Activated CD4-positive, alpha-beta T cell treated with anti-CD3 and anti-CD28 coated beads for 36 hours (primary cell): Measurements from ENCODE around the gene ITIH6. TPM values are rescaled to one million over a fixed set of nuclear protein-coding genes. Genes with fewer than 3 reads are reported as not detected.
A peak's percentile ranks its signal among the peaks of the same experiment; 100 is the strongest.
"Not testable (repeated sequence)": the region's sequence is repeated elsewhere in the genome, so short reads cannot be mapped to it uniquely, and the experiment has no call there.

Experiments used
- ATAC-seq: fragments of 200-7000 bp; cut with Tn5 transposase; one replicate; pipeline ENCODE4 v1.10.0; 2021; ENCODE audit warnings: mild to moderate bottlenecking, moderate library complexity
- CTCF ChIA-PET: fragments of 350-600 bp; sonication (Branson Sonifier 250); formaldehyde crosslinking; loops from one replicate; lab custom pipeline; 2021; ENCODE audit warnings: antibody characterized with exemption; lab: Charles Lee
- POLR2A ChIA-PET: fragments of 350-600 bp; sonication (Branson Sonifier 250); formaldehyde crosslinking; loops from one replicate; lab custom pipeline; 2021; ENCODE audit warnings: antibody characterized with exemption, inconsistent platforms; lab: Charles Lee
- DNase-seq: peaks from one replicate; pipeline ENCODE4 v3.0.0-alpha.2; 2020
- H3K27ac Mint-ChIP-seq: one replicate; pipeline ENCODE4 v1.8.0; 2021; ENCODE audit warnings: mixed read lengths
- H3K27me3 Mint-ChIP-seq: one replicate; pipeline ENCODE4 v1.8.0; 2021; ENCODE audit warnings: mixed read lengths
- H3K36me3 Mint-ChIP-seq: one replicate; pipeline ENCODE4 v1.8.0; 2021; ENCODE audit warnings: low read depth, mixed read lengths
- H3K4me1 Mint-ChIP-seq: one replicate; pipeline ENCODE4 v1.8.0; 2021; ENCODE audit warnings: mixed read lengths
- H3K4me3 Mint-ChIP-seq: one replicate; pipeline ENCODE4 v1.8.0; 2021; ENCODE audit warnings: mild to moderate bottlenecking, moderate library complexity, mixed read lengths
- H3K9me3 Mint-ChIP-seq: one replicate; pipeline ENCODE4 v1.8.0; 2021; ENCODE audit warnings: low read depth, mixed read lengths
- intact Hi-C, 2 experiments: fragments of 100-400 bp; cut with DNase I in 1 of 2; cut with micrococcal nuclease in 1 of 2; formaldehyde crosslinking; loops; one replicate each; pipeline versions ENCODE4 v1.14.2 to v1.15.1; 2022 to 2024; cut with DNase I, micrococcal nuclease
- total RNA-seq, 2 experiments: library from RNA; stranded (reverse); gene quantifications; one replicate each; pipeline ENCODE4 v1.2.3, GENCODE V29; 2021

Gene ITIH6
- total RNA-seq, 2 experiments from 2014 or later: not detected

GRCh38 chrX:54799046-54799445 is 991 bp upstream of the ITIH6 start:
- H3K27me3 Mint-ChIP-seq: no peaks in the 10 kb centered on the region
- DNase-seq (no peak), ATAC-seq (no peak)
- no peaks in the 10 kb centered on the region for H3K9me3 Mint-ChIP-seq
- no peaks in the 10 kb centered on the region for H3K36me3 Mint-ChIP-seq
- no peak overlapping the region for H3K4me3 Mint-ChIP-seq
- ChIA-PET POLR2A (no interaction called here), CTCF (no interaction called here)
- no peak overlapping the region for H3K27ac Mint-ChIP-seq
- intact Hi-C loops: no loop called here
- H3K4me1 Mint-ChIP-seq: no peaks in the 10 kb centered on the region

GRCh38 chrX:54794795-54795194 is 3.3 kb downstream of the ITIH6 start:
- H3K27me3 Mint-ChIP-seq: no peaks in the 10 kb centered on the region
- ChIA-PET POLR2A (no interaction called here), CTCF (no interaction called here)
- DNase-seq (no peak), ATAC-seq (no peak)
- H3K27ac Mint-ChIP-seq: no peak overlapping the region
- no peak overlapping the region for H3K4me3 Mint-ChIP-seq
- H3K36me3 Mint-ChIP-seq: no peaks in the 10 kb centered on the region
- H3K9me3 Mint-ChIP-seq: no peaks in the 10 kb centered on the region
- H3K4me1 Mint-ChIP-seq: no peaks in the 10 kb centered on the region
- intact Hi-C loops: no loop called here

GRCh38 chrX:54794028-54794427 is 4.0 kb downstream of the ITIH6 start:
- no peaks in the 10 kb centered on the region for H3K9me3 Mint-ChIP-seq
- ChIA-PET CTCF (no interaction called here), POLR2A (no interaction called here)
- intact Hi-C loops: no loop called here
- no peak overlapping the region for H3K27ac Mint-ChIP-seq
- DNase-seq: no peak
- no peaks in the 10 kb centered on the region for H3K4me1 Mint-ChIP-seq
- H3K27me3 Mint-ChIP-seq: no peaks in the 10 kb centered on the region
- no peak overlapping the region for H3K4me3 Mint-ChIP-seq
- no peak for ATAC-seq
- no peaks in the 10 kb centered on the region for H3K36me3 Mint-ChIP-seq

- H3K4me3 Mint-ChIP-seq, ATAC-seq, H3K4me1 Mint-ChIP-seq, DNase-seq, H3K27ac Mint-ChIP-seq, H3K27me3 Mint-ChIP-seq, H3K36me3 Mint-ChIP-seq, CTCF ChIA-PET, H3K9me3 Mint-ChIP-seq, POLR2A ChIA-PET: not testable (repeated sequence)
- intact Hi-C loops: loop anchor here in 1 of 2 experiments (5.0 to 10.0 kb wide), 3 partner anchors 147 to 545 kb away; no protein-coding TSS in a partner anchor
These were observed 8.7 kb downstream of the ITIH6 start for GRCh38 chrX:54789405-54789804.

GRCh38 chrX:54788446-54788845 is 9.6 kb downstream of the ITIH6 start:
- intact Hi-C loops: loop anchor here in 1 of 2 experiments (5.0 to 10.0 kb wide), 3 partner anchors 146 to 544 kb away; no protein-coding TSS in a partner anchor
- no peaks in the 10 kb centered on the region for H3K27me3 Mint-ChIP-seq
- CTCF ChIA-PET: no interaction called here

GRCh38 chrX:54786967-54787366 is 11.1 kb downstream of the ITIH6 start:
- Mint-ChIP-seq H3K4me1 (no peaks in the 10 kb centered on the region), H3K27me3 (no peaks in the 10 kb centered on the region), H3K27ac (no peak overlapping the region), H3K36me3 (no peaks in the 10 kb centered on the region), H3K4me3 (no peak overlapping the region), H3K9me3 (no peaks in the 10 kb centered on the region)
- DNase-seq (peak; percentile 58), ATAC-seq (peak; percentile 73)
- intact Hi-C loops: loop anchor here in 1 of 2 experiments (5.0 to 10.0 kb wide), 3 partner anchors 145 to 542 kb away; no protein-coding TSS in a partner anchor
- ChIA-PET CTCF (interaction anchor here (0.6 kb wide), 1 partner anchor 1760 kb away, joined by 3 read pairs; no protein-coding TSS in a partner anchor), POLR2A (no interaction called here)

More at GRCh38 chrX:54788446-54788845, 9.6 kb downstream of the ITIH6 start:
- Mint-ChIP-seq H3K27ac (no peak overlapping the region), H3K4me1 (no peaks in the 10 kb centered on the region), H3K4me3 (no peak overlapping the region), H3K36me3 (no peaks in the 10 kb centered on the region), H3K9me3 (no peaks in the 10 kb centered on the region)
- ATAC-seq (no peak), DNase-seq (no peak)
- POLR2A ChIA-PET: no interaction called here

- no peak overlapping the region for H3K4me3 Mint-ChIP-seq
- ChIA-PET CTCF (interaction anchor here (0.6 kb wide), 1 partner anchor 424 kb away, joined by 3 read pairs; no protein-coding TSS in a partner anchor), POLR2A (no interaction called here)
- DNase-seq: peak; percentile 27
- no peaks in the 10 kb centered on the region for H3K9me3 Mint-ChIP-seq
- no peak overlapping the region for H3K27ac Mint-ChIP-seq
- H3K4me1 Mint-ChIP-seq: no peaks in the 10 kb centered on the region
- no peaks in the 10 kb centered on the region for H3K36me3 Mint-ChIP-seq
- intact Hi-C loops: loop anchor here in 1 of 2 experiments (5.0 to 10.0 kb wide), 3 partner anchors 144 to 541 kb away; no protein-coding TSS in a partner anchor
- ATAC-seq: no peak
- H3K27me3 Mint-ChIP-seq: no peaks in the 10 kb centered on the region
These were observed 12.2 kb downstream of the ITIH6 start for GRCh38 chrX:54785901-54786300.

GRCh38 chrX:54776987-54777672 is 20.9 kb downstream of the ITIH6 start:
- CTCF ChIA-PET: no interaction called here
- ATAC-seq (no peak), DNase-seq (no peak)
- POLR2A ChIA-PET: no interaction called here
- Mint-ChIP-seq H3K36me3 (no peaks in the 10 kb centered on the region), H3K27ac (no peak overlapping the region), H3K4me3 (no peak overlapping the region), H3K9me3 (no peaks in the 10 kb centered on the region), H3K27me3 (no peaks in the 10 kb centered on the region), H3K4me1 (peaks cover 5% of the 10 kb centered on the region)
- intact Hi-C loops: no loop called here

- ATAC-seq (no peak), DNase-seq (no peak)
- no peak overlapping the region for H3K4me3 Mint-ChIP-seq
- no peaks in the 10 kb centered on the region for H3K9me3 Mint-ChIP-seq
- CTCF ChIA-PET: no interaction called here
- H3K4me1 Mint-ChIP-seq: peaks cover 5% of the 10 kb centered on the region
- intact Hi-C loops: no loop called here
- no peaks in the 10 kb centered on the region for H3K27me3 Mint-ChIP-seq
- no peaks in the 10 kb centered on the region for H3K36me3 Mint-ChIP-seq
- POLR2A ChIA-PET: no interaction called here
- H3K27ac Mint-ChIP-seq: no peak overlapping the region
These were observed 22.0 kb downstream of the ITIH6 start for GRCh38 chrX:54776061-54776460.

GRCh38 chrX:54774391-54775094 is 23.5 kb downstream of the ITIH6 start:
- not testable (repeated sequence) for ATAC-seq, H3K36me3 Mint-ChIP-seq, H3K9me3 Mint-ChIP-seq

GRCh38 chrX:54758114-54759055 is 39.7 kb downstream of the ITIH6 start:
- ChIA-PET POLR2A (interaction anchor here (0.5 kb wide), 1 partner anchor 241 kb away, joined by 3 read pairs; no protein-coding TSS in a partner anchor), CTCF (no interaction called here)
- ATAC-seq: no peak
- no peak overlapping the region for H3K27ac Mint-ChIP-seq
- H3K9me3 Mint-ChIP-seq: no peaks in the 10 kb centered on the region
- no peak overlapping the region for H3K4me3 Mint-ChIP-seq
- H3K4me1 Mint-ChIP-seq: no peaks in the 10 kb centered on the region
- no peak for DNase-seq
- intact Hi-C loops: no loop called here
- H3K27me3 Mint-ChIP-seq: no peaks in the 10 kb centered on the region
- no peaks in the 10 kb centered on the region for H3K36me3 Mint-ChIP-seq

More at GRCh38 chrX:54774391-54775094, 23.5 kb downstream of the ITIH6 start:
- H3K27me3 Mint-ChIP-seq, H3K4me1 Mint-ChIP-seq, DNase-seq, H3K27ac Mint-ChIP-seq, H3K4me3 Mint-ChIP-seq, intact Hi-C loops, POLR2A ChIA-PET: not testable (repeated sequence)
- CTCF ChIA-PET: interaction anchor here (1.2 kb wide), 1 partner anchor 591 kb away, joined by 3 read pairs; the partner anchor contains the start of gene FAM120C
